HL-60 (cell line): ENCODE results near the gene GLB1L.

ENCODE experiments used
- CTCF ChIP-seq: IDR thresholded peaks from one replicate; pipeline ENCODE4 v1.5.1; 2011; ENCODE audit warnings: low read length, control low read depth, inconsistent platforms; ENCODE audit not compliant: insufficient read depth
- POLR2AphosphoS5 ChIP-seq: IDR thresholded peaks from 2 replicates; pipeline ENCODE4 v1.6.1; 2012; ENCODE audit warnings: low read depth

GRCh38 chr2:219199470-219200211 is 45.6 kb downstream of the GLB1L start:
- TF ChIP-seq CTCF (no peak), POLR2AphosphoS5 (no peak)
